K562 (cell line): ENCODE results near the gene PPT2. TPM values are rescaled to one million over a fixed set of nuclear protein-coding genes. Genes with fewer than 3 reads are reported as not detected.
A peak's percentile ranks its signal among the peaks of the same experiment; 100 is the strongest.

ENCODE experiments used
- CBFB ChIP-seq: sonication (generic); formaldehyde crosslinking; IDR thresholded peaks from 2 replicates; pipeline ENCODE4 v1.4.0; 2020; ENCODE audit warnings: mild to moderate bottlenecking, missing genetic modification reagents
- CHD4 ChIP-seq: fragments of 200-600 bp; sonication (generic); IDR thresholded peaks from 3 replicates; pipeline ENCODE4 v1.6.1; 2012; ENCODE audit warnings: low read depth, mild to moderate bottlenecking, mixed read lengths, low read length, inconsistent platforms; ENCODE audit not compliant: insufficient read depth, insufficient replicate concordance, poor library complexity, severe bottlenecking
- CTBP1 ChIP-seq: fragments of 450-650 bp; IDR thresholded peaks from 2 replicates; pipeline ENCODE4 v1.6.1; 2016; ENCODE audit warnings: borderline replicate concordance
- HDGF ChIP-seq: fragments of 450-650 bp; IDR thresholded peaks from 2 replicates; pipeline ENCODE4 v1.6.1; 2016
- MGA ChIP-seq: fragments of 450-650 bp; IDR thresholded peaks from 2 replicates; pipeline ENCODE4 v1.6.1; 2016; ENCODE audit warnings: mild to moderate bottlenecking, moderate library complexity
- MTA3 ChIP-seq: fragments of 450-650 bp; formaldehyde crosslinking; IDR thresholded peaks from 2 replicates; pipeline ENCODE4 v1.6.1; 2017; ENCODE audit warnings: mild to moderate bottlenecking, borderline replicate concordance
- PHF21A ChIP-seq: fragments of 450-650 bp; IDR thresholded peaks from 2 replicates; pipeline ENCODE4 v1.6.1; 2017; ENCODE audit warnings: low read depth, borderline replicate concordance
- SUPT5H ChIP-seq: fragments of 450-650 bp; IDR thresholded peaks from 2 replicates; pipeline ENCODE4 v1.6.1; 2016
- ZBTB9 ChIP-seq: fragments of 450-650 bp; formaldehyde crosslinking; IDR thresholded peaks from 2 replicates; pipeline ENCODE4 v1.4.0; 2020; ENCODE audit warnings: mild to moderate bottlenecking, moderate library complexity
- ZFP91 ChIP-seq: sonication (generic); formaldehyde crosslinking; IDR thresholded peaks from 2 replicates; pipeline ENCODE4 v1.8.0; 2022; ENCODE audit warnings: mild to moderate bottlenecking, missing genetic modification reagents
- ZNF511 ChIP-seq: sonication (generic); formaldehyde crosslinking; IDR thresholded peaks from 2 replicates; pipeline ENCODE4 v1.8.0; 2022; ENCODE audit warnings: mild to moderate bottlenecking, missing genetic modification reagents
- polyA plus RNA-seq, 8 experiments: library from polyadenylated mRNA; depleted of rRNA in 4 of 8; stranded (reverse) in 5 of 8; unstranded in 3 of 8; fragments of >200 nt; fragmentation: Nextera tagmentation in 2 of 8; fragmentation: Illumina TruSeq in 1 of 8; extraction: Ambion mirVana in 2 of 8; extraction: Trizol in 1 of 8; gene quantifications; 2 replicates each; pipeline versions ENCODE4 v1.2.1 to v1.2.3, GENCODE V29; 2011 to 2014; ENCODE audit warnings: inconsistent platforms in 1 of 8, missing spikeins in 1 of 8
- total RNA-seq, 7 experiments: library from RNA; depleted of rRNA in 6 of 7; stranded (reverse); fragments of >200 nt in 6 of 7; fragmentation: Illumina TruSeq in 2 of 7; extraction: Trizol in 2 of 7; gene quantifications; 2 replicates each; pipeline versions ENCODE4 v1.2.1 to v1.2.3, GENCODE V29; 2011 to 2021; ENCODE audit warnings: low replicate concordance in 1 of 7

PPT2 gene
- total and polyA plus RNA-seq, 9 of the 15 experiments (the other 6 are each of a cell fraction or from before 2014, with no cell fraction given), result 27.4 to 98.8 (median 69.9) TPM

GRCh38 chr6:32168807-32169591 is 15.1 kb downstream of the PPT2 start (continued):
- 0 out of 2 replicates have a peak, but pooled peaks have one; percentile 20 for TF ChIP-seq MTA3
- peak; percentile 28; the same call in 1 of the 2 replicates for TF ChIP-seq HDGF
- peak; percentile 63; the same call in 1 of the 2 replicates for TF ChIP-seq SUPT5H
- 0 out of 2 replicates have a peak, but pooled peaks have one; percentile 39 for TF ChIP-seq CTBP1
- TF ChIP-seq CHD4, result no peak
- 0 out of 2 replicates have a peak, but pooled peaks have one; percentile 5 for TF ChIP-seq ZNF511 (CRISPR knock-in tag)
- TF ChIP-seq PHF21A, result peak; percentile 38; the same call in 1 of the 2 replicates
- TF ChIP-seq MGA, result no peak
- peak; percentile 52; the same call in 1 of the 2 replicates for TF ChIP-seq CBFB (CRISPR knock-in tag)
- TF ChIP-seq ZBTB9 (CRISPR knock-in tag), result no peak
- TF ChIP-seq ZFP91 (CRISPR knock-in tag), result no peak
